MM.1S (cell line): ENCODE results near the gene DGCR8.
A peak's percentile ranks its signal among the peaks of the same experiment; 100 is the strongest.

ENCODE experiments used
- DNase-seq: peaks from one replicate; pipeline ENCODE4 v3.0.0-alpha.2; 2015
- H2AFZ ChIP-seq: fragments of 300-600 bp; sonication (generic); 2 replicates; pipeline ENCODE4 v1.6.0; 2016; ENCODE audit warnings: antibody characterized with exemption, low read length
- H3F3A ChIP-seq: fragments of 300-600 bp; sonication (generic); 2 replicates; pipeline ENCODE4 v1.6.1; 2016; ENCODE audit warnings: mild to moderate bottlenecking, antibody characterized with exemption, low read length, moderate library complexity, mixed read lengths; ENCODE audit not compliant: insufficient read depth
- H3K27ac ChIP-seq: fragments of 300-600 bp; sonication (generic); 2 replicates; pipeline ENCODE4 v1.5.1; 2016; ENCODE audit warnings: mild to moderate bottlenecking, low read length
- H3K27me3 ChIP-seq: fragments of 300-600 bp; sonication (generic); replicated peaks from 2 replicates; pipeline ENCODE4 v1.6.0; 2016; ENCODE audit warnings: low read length; ENCODE audit not compliant: insufficient read depth
- H3K36me3 ChIP-seq: fragments of 300-600 bp; sonication (generic); replicated peaks from 2 replicates; pipeline ENCODE4 v1.6.1; 2016; ENCODE audit warnings: mild to moderate bottlenecking, low read length, mixed read lengths; ENCODE audit not compliant: insufficient read depth
- H3K4me1 ChIP-seq: fragments of 300-600 bp; sonication (generic); 2 replicates; pipeline ENCODE4 v1.6.1; 2016; ENCODE audit warnings: low read length, mixed read lengths
- H3K4me2 ChIP-seq: fragments of 300-600 bp; sonication (generic); 2 replicates; pipeline ENCODE4 v1.6.0; 2016; ENCODE audit warnings: low read depth, low read length
- H3K4me3 ChIP-seq: fragments of 300-600 bp; sonication (generic); 2 replicates; pipeline ENCODE4 v1.5.1; 2016; ENCODE audit warnings: low read length, mixed read lengths
- H3K79me2 ChIP-seq: fragments of 300-600 bp; sonication (generic); 2 replicates; pipeline ENCODE4 v1.6.1; 2016; ENCODE audit warnings: mixed run types, low read length, mixed read lengths
- H3K9ac ChIP-seq: fragments of 300-600 bp; sonication (generic); 2 replicates; pipeline ENCODE4 v1.6.1; 2016; ENCODE audit warnings: low read length, mixed read lengths
- H3K9me2 ChIP-seq: fragments of 300-600 bp; sonication (generic); replicated peaks from 2 replicates; pipeline ENCODE4 v1.6.1; 2016; ENCODE audit warnings: mild to moderate bottlenecking, low read length, mixed read lengths; ENCODE audit not compliant: insufficient read depth
- H3K9me3 ChIP-seq: fragments of 300-600 bp; sonication (generic); replicated peaks from 2 replicates; pipeline ENCODE4 v1.6.1; 2016; ENCODE audit warnings: mild to moderate bottlenecking, low read length, mixed read lengths; ENCODE audit not compliant: insufficient read depth
- H4K20me1 ChIP-seq: fragments of 300-600 bp; sonication (generic); 2 replicates; pipeline ENCODE4 v1.6.1; 2016; ENCODE audit warnings: mild to moderate bottlenecking, low read length, moderate library complexity, mixed read lengths; ENCODE audit not compliant: insufficient read depth
- CTCF ChIP-seq: fragments of 300-600 bp; sonication (generic); IDR thresholded peaks from 2 replicates; pipeline ENCODE4 v1.5.1; 2016; ENCODE audit warnings: antibody characterized with exemption, low read length, mixed read lengths
- EZH2 ChIP-seq: fragments of 300-600 bp; sonication (generic); optimal IDR thresholded peaks from 2 replicates; pipeline ENCODE3; 2017; ENCODE audit warnings: low read depth, mild to moderate bottlenecking, antibody characterized with exemption, low read length, mixed read lengths
- EZH2phosphoT487 ChIP-seq: fragments of 300-600 bp; sonication (generic); IDR thresholded peaks from 2 replicates; pipeline ENCODE4 v1.6.1; 2018; ENCODE audit warnings: antibody characterized with exemption, low read length

Gene DGCR8

GRCh38 chr22:20036084-20036482, 44.0 kb upstream of the DGCR8 start:
- H3K9me3 ChIP-seq: no peaks in the 10 kb centered on the region
- peaks cover 8% of the 10 kb centered on the region for H3K4me1 ChIP-seq
- peak overlapping the region; percentile 11; the same call in 1 of the 2 replicates for H3K4me3 ChIP-seq
- no peaks in the 10 kb centered on the region for H3K9me2 ChIP-seq
- no peaks in the 10 kb centered on the region for H4K20me1 ChIP-seq
- no peak overlapping the region for H3K9ac ChIP-seq
- H3K27ac ChIP-seq: no peak overlapping the region
- no peaks in the 10 kb centered on the region for H3K36me3 ChIP-seq
- H2AFZ ChIP-seq: no peak overlapping the region
- DNase-seq: peak; percentile 39
- no peaks in the 10 kb centered on the region for H3F3A ChIP-seq
- TF ChIP-seq CTCF: no peak
- TF ChIP-seq EZH2phosphoT487: no peak
- peaks cover 2% of the 10 kb centered on the region; the same call in 1 of the 2 replicates for H3K79me2 ChIP-seq
- peak overlapping the region; percentile 47; the same call in 1 of the 2 replicates for H3K4me2 ChIP-seq
- no peaks in the 10 kb centered on the region for H3K27me3 ChIP-seq

- Histone ChIP-seq H4K20me1 (no peaks in the 10 kb centered on the region), H3K79me2 (no peaks in the 10 kb centered on the region; the same call in 1 of the 2 replicates), H3K27me3 (no peaks in the 10 kb centered on the region), H3K9me2 (no peaks in the 10 kb centered on the region), H3F3A (no peaks in the 10 kb centered on the region), H3K9me3 (no peaks in the 10 kb centered on the region), H3K36me3 (no peaks in the 10 kb centered on the region), H3K4me2 (peak overlapping the region; percentile 47; the same call in 1 of the 2 replicates), H3K4me3 (peak overlapping the region; percentile 11; the same call in 1 of the 2 replicates), H3K27ac (no peak overlapping the region), H3K9ac (no peak overlapping the region), H3K4me1 (peaks cover 8% of the 10 kb centered on the region), H2AFZ (no peak overlapping the region)
- TF ChIP-seq EZH2 (no peak), EZH2phosphoT487 (no peak), CTCF (no peak)
- no peak for DNase-seq
Observed at GRCh38 chr22:20036535-20037392, 43.3 kb upstream of the DGCR8 start.

DNA sequence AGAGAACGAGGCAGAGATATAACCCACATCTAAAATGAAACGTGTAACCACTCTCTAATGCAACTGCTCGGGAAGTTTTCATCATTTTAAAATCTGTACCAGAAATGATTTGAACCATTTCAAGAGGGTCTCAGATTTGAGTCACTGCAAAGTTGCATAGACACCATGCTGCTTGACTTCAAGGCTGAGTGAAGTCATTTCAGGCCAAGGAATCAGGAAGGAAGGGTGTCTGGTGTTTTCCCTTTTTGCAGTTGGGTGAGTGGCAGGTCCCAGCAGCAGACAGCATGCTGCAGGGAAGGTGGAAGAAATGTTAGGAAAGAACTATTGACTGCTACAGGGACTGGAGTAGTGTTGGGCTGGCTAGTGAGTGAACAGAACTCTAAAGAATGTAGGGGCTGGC, 42.6 kb upstream of the DGCR8 start:
- no peak for TF ChIP-seq EZH2
- no peak for TF ChIP-seq CTCF
- TF ChIP-seq EZH2phosphoT487: no peak
- no peak overlapping the region for H3K4me3 ChIP-seq

More for the DNA sequence above, 42.6 kb upstream of the DGCR8 start:
- H3K27ac ChIP-seq: no peak overlapping the region
- no peaks in the 10 kb centered on the region for H3F3A ChIP-seq
- no peaks in the 10 kb centered on the region for H4K20me1 ChIP-seq
- DNase-seq: no peak
- H3K9ac ChIP-seq: no peak overlapping the region
- H3K27me3 ChIP-seq: no peaks in the 10 kb centered on the region
- no peaks in the 10 kb centered on the region for H3K9me3 ChIP-seq
- H3K4me1 ChIP-seq: peaks cover 8% of the 10 kb centered on the region
- H3K79me2 ChIP-seq: no peaks in the 10 kb centered on the region; the same call in 1 of the 2 replicates
- no peaks in the 10 kb centered on the region for H3K9me2 ChIP-seq
- no peak overlapping the region for H2AFZ ChIP-seq
- no peak overlapping the region for H3K4me2 ChIP-seq
- no peaks in the 10 kb centered on the region for H3K36me3 ChIP-seq
